HG03342 (cell line): ENCODE measurements around the gene MAMLD1.

ENCODE experiments used
- ATAC-seq: cut with Tn5 transposase; IDR thresholded peaks from one replicate; pipeline ENCODE4 v1.9.1; 2021; ENCODE audit warnings: mild to moderate bottlenecking, moderate library complexity; ENCODE audit not compliant: unreplicated experiment

MAMLD1 gene

GRCh38 chrX:150455215-150455608, 92.1 kb downstream of the MAMLD1 start:
- no peak for ATAC-seq

GRCh38 chrX:150456466-150456865, 93.3 kb downstream of the MAMLD1 start:
- ATAC-seq = no peak

GRCh38 chrX:150456941-150457340, 93.8 kb downstream of the MAMLD1 start:
- no peak for ATAC-seq

GRCh38 chrX:150459196-150459595, 96.1 kb downstream of the MAMLD1 start:
- ATAC-seq = no peak

GRCh38 chrX:150460063-150460462, 96.9 kb downstream of the MAMLD1 start:
- ATAC-seq = no peak

GRCh38 chrX:150460781-150461180, 97.7 kb downstream of the MAMLD1 start:
- ATAC-seq = no peak

- no peak for ATAC-seq
Measured at GRCh38 chrX:150463566-150463965, 100.4 kb downstream of the MAMLD1 start.

GRCh38 chrX:150464001-150464400, 100.9 kb downstream of the MAMLD1 start:
- ATAC-seq = no peak

GRCh38 chrX:150465326-150465725, 102.2 kb downstream of the MAMLD1 start:
- ATAC-seq = no peak

GRCh38 chrX:150465881-150466775, 103.0 kb downstream of the MAMLD1 start:
- ATAC-seq = no peak

GRCh38 chrX:150472306-150472705, 109.2 kb downstream of the MAMLD1 start:
- no peak for ATAC-seq

- ATAC-seq = no peak
Measured at GRCh38 chrX:150473371-150473770, 110.3 kb downstream of the MAMLD1 start.

- no peak for ATAC-seq
Measured at GRCh38 chrX:150475461-150475860, 112.3 kb downstream of the MAMLD1 start.

- no peak for ATAC-seq
Measured at GRCh38 chrX:150476164-150476699, 113.1 kb downstream of the MAMLD1 start.

- ATAC-seq = no peak
Measured at GRCh38 chrX:150477371-150477770, 114.3 kb downstream of the MAMLD1 start.

GRCh38 chrX:150478496-150479492, 115.7 kb downstream of the MAMLD1 start:
- ATAC-seq = peak; percentile 45

GRCh38 chrX:150482537-150483206, 119.6 kb downstream of the MAMLD1 start:
- peak; percentile 67 for ATAC-seq

- ATAC-seq = no peak
Measured at GRCh38 chrX:150483356-150483985, 120.4 kb downstream of the MAMLD1 start.

GRCh38 chrX:150486011-150486410, 122.9 kb downstream of the MAMLD1 start:
- ATAC-seq = no peak
